GM06990 (cell line): Measurements from ENCODE around the gene PTRH1.

Source experiments
- DNase-seq: peaks from one replicate; pipeline ENCODE4 v3.0.0-alpha.2; 2011; ENCODE audit not compliant: insufficient read length; ENCODE audit errors: extremely low read depth
- H3K27me3 ChIP-seq: replicated peaks from 2 replicates; pipeline ENCODE4 v1.6.0; 2011; ENCODE audit warnings: low read length; ENCODE audit not compliant: control insufficient read depth, insufficient read depth
- H3K36me3 ChIP-seq: 2 replicates; pipeline ENCODE4 v1.5.1; 2011; ENCODE audit warnings: low read length; ENCODE audit not compliant: control insufficient read depth, insufficient read depth
- H3K4me3 ChIP-seq: replicated peaks from 2 replicates; pipeline ENCODE4 v1.5.1; 2011; ENCODE audit warnings: low read depth, mild to moderate bottlenecking, control low read depth, low read length
- CTCF ChIP-seq: IDR thresholded peaks from 2 replicates; pipeline ENCODE4 v1.5.1; 2011; ENCODE audit warnings: low read length, control low read depth, mild to moderate bottlenecking, inconsistent platforms; ENCODE audit not compliant: insufficient read depth, poor library complexity, severe bottlenecking

The PTRH1 gene

DNA sequence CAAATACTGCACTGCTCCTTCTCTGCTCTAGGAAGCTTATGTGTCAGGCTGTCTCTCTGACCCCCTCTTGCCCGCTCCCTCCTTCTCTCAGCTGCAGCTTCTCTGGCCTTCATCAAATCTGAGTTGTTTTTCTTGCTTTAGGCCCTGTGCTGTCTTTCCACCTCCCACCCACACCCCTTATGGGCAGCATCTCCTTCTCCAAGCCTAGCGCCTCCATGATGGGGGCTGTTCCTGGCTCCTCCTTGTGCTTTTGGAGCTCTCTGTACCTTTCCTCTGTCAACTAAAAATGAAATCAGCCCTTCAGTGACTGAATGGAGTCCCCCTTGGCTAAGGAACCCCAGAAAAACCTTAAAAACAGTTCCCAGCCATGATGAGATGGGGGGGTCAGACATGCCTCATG, 15.3 kb downstream of the PTRH1 start:
- no peak for TF ChIP-seq CTCF

GRCh38 chr9:127698985-127699670, 16.3 kb downstream of the PTRH1 start:
- Histone ChIP-seq H3K27me3 (no peaks in the 10 kb centered on the region), H3K36me3 (no peaks in the 10 kb centered on the region), H3K4me3 (peak overlapping the region; percentile 9; the same call in 1 of the 2 replicates)
- peak; percentile 78 for DNase-seq
- no peak for TF ChIP-seq CTCF

More for the DNA sequence above, 15.3 kb downstream of the PTRH1 start:
- no peak for DNase-seq
- Histone ChIP-seq H3K4me3 (no peak overlapping the region), H3K36me3 (no peaks in the 10 kb centered on the region), H3K27me3 (no peaks in the 10 kb centered on the region)

- no peak for TF ChIP-seq CTCF
- Histone ChIP-seq H3K27me3 (no peaks in the 10 kb centered on the region), H3K36me3 (no peaks in the 10 kb centered on the region), H3K4me3 (no peak overlapping the region)
- DNase-seq = no peak
Measured at GRCh38 chr9:127698386-127698785, 17.1 kb downstream of the PTRH1 start.

DNA sequence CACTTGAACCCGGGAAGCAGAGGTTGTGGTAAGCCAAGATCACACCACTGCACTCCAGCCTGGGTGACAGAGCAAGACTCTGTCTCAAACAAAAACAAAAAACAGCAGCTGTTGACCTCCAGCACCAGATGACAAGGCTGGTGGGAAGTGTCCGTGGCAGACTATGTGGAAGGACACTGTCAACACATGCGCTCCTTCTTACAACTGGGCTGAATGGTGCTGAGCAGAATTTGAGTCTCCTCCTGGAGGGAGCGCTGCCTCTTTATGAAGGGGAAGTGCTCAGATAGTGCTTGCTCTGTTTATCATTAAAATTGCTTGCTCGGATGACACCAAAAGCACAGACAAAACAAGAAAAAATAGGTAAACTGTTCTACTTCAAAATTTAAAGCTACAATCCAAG, 17.9 kb downstream of the PTRH1 start:
- no peak for TF ChIP-seq CTCF
- no peak for DNase-seq
- H3K36me3 ChIP-seq = no peaks in the 10 kb centered on the region
- H3K4me3 ChIP-seq = no peak overlapping the region
- H3K27me3 ChIP-seq = no peaks in the 10 kb centered on the region

- no peak for DNase-seq
- Histone ChIP-seq H3K27me3 (no peaks in the 10 kb centered on the region), H3K36me3 (no peaks in the 10 kb centered on the region), H3K4me3 (no peak overlapping the region)
- TF ChIP-seq CTCF = no peak
Measured at GRCh38 chr9:127694890-127695720, 20.4 kb downstream of the PTRH1 start.
